SU-DHL-6 (cell line): ENCODE data around the gene AKAP1.

Experiments
- H2AFZ ChIP-seq: fragments of 200-600 bp; sonication (generic); 2 replicates; pipeline ENCODE4 v1.6.1; 2014; ENCODE audit warnings: low read depth, mild to moderate bottlenecking, moderate library complexity, mixed read lengths, antibody characterized with exemption, low read length; ENCODE audit not compliant: severe bottlenecking
- H3F3A ChIP-seq: fragments of 200-600 bp; shearing (Covaris generic); 2 replicates; pipeline ENCODE4 v1.6.0; 2016; ENCODE audit warnings: antibody characterized with exemption, mild to moderate bottlenecking; ENCODE audit not compliant: insufficient read depth
- H3K27ac ChIP-seq: fragments of 200-600 bp; sonication (generic); 2 replicates; pipeline ENCODE4 v1.5.1; 2016; ENCODE audit warnings: low read depth, mild to moderate bottlenecking, low read length, moderate library complexity, mixed read lengths
- H3K27me3 ChIP-seq: fragments of 200-600 bp; sonication (generic), shearing (Covaris generic); 2 replicates; pipeline ENCODE4 v1.6.0; 2014; ENCODE audit warnings: mild to moderate bottlenecking, low read length
- H3K36me3 ChIP-seq: fragments of 200-600 bp; sonication (generic); 2 replicates; pipeline ENCODE4 v1.6.1; 2014; ENCODE audit warnings: mild to moderate bottlenecking, low read length, mixed read lengths
- H3K4me2 ChIP-seq: fragments of 300-600, 200-600 bp; shearing (Covaris generic), sonication (generic); 2 replicates; pipeline ENCODE4 v1.6.0; 2014; ENCODE audit warnings: low read length, low read depth, mild to moderate bottlenecking; ENCODE audit not compliant: poor library complexity, severe bottlenecking
- H3K4me3 ChIP-seq: fragments of 200-600 bp; sonication (generic); 2 replicates; pipeline ENCODE4 v1.5.1; 2014; ENCODE audit warnings: antibody characterized with exemption, low read length, mild to moderate bottlenecking, mixed read lengths; ENCODE audit not compliant: insufficient read depth, poor library complexity, severe bottlenecking
- H3K79me2 ChIP-seq: fragments of 200-600 bp; sonication (generic); 2 replicates; pipeline ENCODE4 v1.6.1; 2014; ENCODE audit warnings: mild to moderate bottlenecking, low read length, moderate library complexity; ENCODE audit not compliant: insufficient read depth
- H3K9ac ChIP-seq: fragments of 200-600 bp; sonication (generic); 2 replicates; pipeline ENCODE4 v1.7.0; 2014; ENCODE audit warnings: mild to moderate bottlenecking, low read length
- H3K9me2 ChIP-seq: fragments of 200-600 bp; sonication (generic); replicated peaks from 2 replicates; pipeline ENCODE4 v1.6.1; 2014; ENCODE audit warnings: low read length; ENCODE audit not compliant: insufficient read depth
- H3K9me3 ChIP-seq: fragments of 200-600 bp; sonication (generic); 2 replicates; pipeline ENCODE4 v1.6.1; 2014; ENCODE audit warnings: low read length, mixed read lengths; ENCODE audit not compliant: insufficient read depth
- H4K20me1 ChIP-seq: fragments of 200-600 bp; sonication (generic); 2 replicates; pipeline ENCODE4 v1.6.1; 2014; ENCODE audit warnings: low read depth, mild to moderate bottlenecking, antibody characterized with exemption, low read length, moderate library complexity, mixed read lengths
- EZH2phosphoT487 ChIP-seq: fragments of 200-600 bp; sonication (generic), shearing (Covaris generic); conservative IDR thresholded peaks from 2 replicates; pipeline ENCODE4 v1.6.1; 2018; ENCODE audit warnings: mild to moderate bottlenecking, antibody characterized with exemption, low read length, moderate library complexity, mixed read lengths
- TF ChIP-seq, protein P1 (sequence below): fragments of 200-600 bp; sonication (generic); IDR thresholded peaks from one replicate; pipeline ENCODE4 v1.5.1; 2017; ENCODE audit warnings: antibody characterized with exemption, mild to moderate bottlenecking, low read length, moderate library complexity; ENCODE audit not compliant: insufficient read depth, poor library complexity, severe bottlenecking

Gene AKAP1

DNA sequence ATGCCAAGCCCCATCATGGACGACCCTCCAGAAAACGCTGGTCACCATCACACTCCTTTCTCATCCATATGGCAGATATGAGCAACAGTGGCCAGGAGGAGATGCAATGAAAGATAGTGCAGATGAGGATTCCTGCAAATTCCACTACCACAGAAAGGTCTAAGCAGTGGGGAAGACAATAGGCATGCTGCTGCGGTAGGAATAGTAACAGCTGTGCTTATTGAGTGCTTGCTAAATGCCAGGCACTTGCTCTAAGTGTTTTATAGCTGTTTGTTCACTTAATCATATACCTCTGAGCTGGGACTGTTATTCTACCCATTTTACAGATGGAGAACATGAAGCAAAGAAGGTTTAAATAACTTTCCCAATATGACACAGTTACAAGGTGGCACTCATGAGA, 46.6 kb upstream of the AKAP1 start:
- no peak for TF ChIP-seq EZH2phosphoT487
- TF ChIP-seq, protein P1, sequence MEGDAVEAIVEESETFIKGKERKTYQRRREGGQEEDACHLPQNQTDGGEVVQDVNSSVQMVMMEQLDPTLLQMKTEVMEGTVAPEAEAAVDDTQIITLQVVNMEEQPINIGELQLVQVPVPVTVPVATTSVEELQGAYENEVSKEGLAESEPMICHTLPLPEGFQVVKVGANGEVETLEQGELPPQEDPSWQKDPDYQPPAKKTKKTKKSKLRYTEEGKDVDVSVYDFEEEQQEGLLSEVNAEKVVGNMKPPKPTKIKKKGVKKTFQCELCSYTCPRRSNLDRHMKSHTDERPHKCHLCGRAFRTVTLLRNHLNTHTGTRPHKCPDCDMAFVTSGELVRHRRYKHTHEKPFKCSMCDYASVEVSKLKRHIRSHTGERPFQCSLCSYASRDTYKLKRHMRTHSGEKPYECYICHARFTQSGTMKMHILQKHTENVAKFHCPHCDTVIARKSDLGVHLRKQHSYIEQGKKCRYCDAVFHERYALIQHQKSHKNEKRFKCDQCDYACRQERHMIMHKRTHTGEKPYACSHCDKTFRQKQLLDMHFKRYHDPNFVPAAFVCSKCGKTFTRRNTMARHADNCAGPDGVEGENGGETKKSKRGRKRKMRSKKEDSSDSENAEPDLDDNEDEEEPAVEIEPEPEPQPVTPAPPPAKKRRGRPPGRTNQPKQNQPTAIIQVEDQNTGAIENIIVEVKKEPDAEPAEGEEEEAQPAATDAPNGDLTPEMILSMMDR = no peak
- no peaks in the 10 kb centered on the region for H3K27me3 ChIP-seq
- no peak overlapping the region for H3K27ac ChIP-seq
- H3K9ac ChIP-seq = no peak overlapping the region
- no peaks in the 10 kb centered on the region for H3K9me3 ChIP-seq
- H3K4me2 ChIP-seq = no peak overlapping the region
- no peaks in the 10 kb centered on the region for H3K9me2 ChIP-seq
- no peaks in the 10 kb centered on the region for H3F3A ChIP-seq
- no peaks in the 10 kb centered on the region for H3K36me3 ChIP-seq
- H3K79me2 ChIP-seq = no peaks in the 10 kb centered on the region
- H2AFZ ChIP-seq = no peak overlapping the region
- no peak overlapping the region for H3K4me3 ChIP-seq
- H4K20me1 ChIP-seq = no peaks in the 10 kb centered on the region

DNA sequence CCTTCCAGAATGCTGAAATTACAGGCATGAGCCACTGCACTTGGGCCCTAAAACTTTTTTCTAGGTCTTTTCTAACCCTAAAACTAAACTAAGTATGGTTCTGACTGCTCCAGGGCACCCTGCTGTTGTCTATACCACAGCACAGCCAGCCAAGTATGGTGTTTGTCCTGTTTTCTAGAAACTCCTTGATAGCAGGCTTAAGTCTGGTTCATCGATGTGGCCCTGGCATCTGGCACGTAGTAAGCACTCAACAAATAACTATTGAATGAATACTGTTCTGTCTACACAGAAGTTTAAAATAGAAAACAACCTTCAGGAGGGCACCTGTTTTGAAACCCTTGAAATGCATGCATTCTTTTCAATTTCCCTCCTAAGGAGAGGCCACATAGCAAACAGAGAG, 44.5 kb upstream of the AKAP1 start:
- no peak overlapping the region for H3K4me3 ChIP-seq
- no peaks in the 10 kb centered on the region for H3K9me2 ChIP-seq
- H3K27ac ChIP-seq = no peak overlapping the region
- H2AFZ ChIP-seq = no peak overlapping the region
- no peaks in the 10 kb centered on the region for H4K20me1 ChIP-seq
- no peaks in the 10 kb centered on the region for H3K36me3 ChIP-seq
- H3F3A ChIP-seq = no peaks in the 10 kb centered on the region
- H3K9me3 ChIP-seq = no peaks in the 10 kb centered on the region
- H3K9ac ChIP-seq = no peak overlapping the region
- TF ChIP-seq, protein P1 = no peak
- no peaks in the 10 kb centered on the region for H3K79me2 ChIP-seq
- no peaks in the 10 kb centered on the region for H3K27me3 ChIP-seq
- H3K4me2 ChIP-seq = no peak overlapping the region

DNA sequence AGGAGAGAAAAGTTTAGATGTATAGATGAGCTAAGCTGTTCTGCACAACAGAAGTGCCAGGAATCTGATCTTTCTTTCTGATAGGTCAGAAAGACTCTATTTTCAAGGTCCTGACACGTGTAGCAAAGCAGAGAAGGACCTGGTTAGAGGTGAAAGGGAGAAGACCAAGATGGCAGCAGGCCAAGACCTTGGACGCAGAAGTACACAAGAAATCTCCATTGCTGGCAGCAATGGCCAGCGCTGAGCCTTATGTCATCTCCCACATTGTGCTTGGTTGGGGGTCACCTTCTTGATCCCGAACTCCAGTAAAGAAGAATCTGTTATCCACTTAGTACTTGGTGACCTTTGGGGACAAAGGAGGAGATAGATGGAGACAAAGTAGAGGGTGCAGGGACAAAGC, 41.8 kb upstream of the AKAP1 start:
- TF ChIP-seq, protein P1 = no peak
- no peak for TF ChIP-seq EZH2phosphoT487

More for the DNA sequence above, 41.8 kb upstream of the AKAP1 start:
- H2AFZ ChIP-seq = no peak overlapping the region
- no peak overlapping the region for H3K4me3 ChIP-seq
- H3K9ac ChIP-seq = no peak overlapping the region
- no peaks in the 10 kb centered on the region for H3F3A ChIP-seq
- no peaks in the 10 kb centered on the region for H3K36me3 ChIP-seq
- no peaks in the 10 kb centered on the region for H4K20me1 ChIP-seq
- H3K9me3 ChIP-seq = no peaks in the 10 kb centered on the region
- no peaks in the 10 kb centered on the region for H3K79me2 ChIP-seq
- H3K27ac ChIP-seq = no peak overlapping the region
- no peaks in the 10 kb centered on the region for H3K9me2 ChIP-seq
- H3K4me2 ChIP-seq = no peak overlapping the region
- H3K27me3 ChIP-seq = no peaks in the 10 kb centered on the region
